Neuronal stem cell (in vitro differentiated cells): Measurements from ENCODE around the gene NRG3.

Source experiments
- DNase-seq: peaks from one replicate; pipeline ENCODE4 v3.0.0-alpha.2; 2013; ENCODE audit warnings: low spot score
- H2AFZ ChIP-seq: one replicate; pipeline ENCODE4 v1.6.1; 2013; ENCODE audit warnings: mild to moderate bottlenecking, low read length, inconsistent platforms
- H2AK5ac ChIP-seq: 2 replicates; pipeline ENCODE4 v1.6.1; 2013; ENCODE audit warnings: low read depth, mild to moderate bottlenecking, inconsistent platforms, low read length, moderate library complexity, mixed read lengths
- H2BK120ac ChIP-seq: 2 replicates; pipeline ENCODE4 v1.6.1; 2013; ENCODE audit warnings: low read depth, mild to moderate bottlenecking, inconsistent platforms, low read length, moderate library complexity, mixed read lengths
- H2BK12ac ChIP-seq: one replicate; pipeline ENCODE4 v1.6.1; 2013; ENCODE audit warnings: low read length, inconsistent platforms
- H2BK15ac ChIP-seq: 2 replicates; pipeline ENCODE4 v1.6.1; 2013; ENCODE audit warnings: mild to moderate bottlenecking, low read length, inconsistent platforms, mixed read lengths
- H2BK5ac ChIP-seq: one replicate; pipeline ENCODE4 v1.6.1; 2013; ENCODE audit warnings: inconsistent platforms, mild to moderate bottlenecking, low read length, moderate library complexity
- H3K14ac ChIP-seq: one replicate; pipeline ENCODE4 v1.6.1; 2013; ENCODE audit warnings: low read length, inconsistent platforms
- H3K18ac ChIP-seq: 2 replicates; pipeline ENCODE4 v1.6.1; 2013; ENCODE audit warnings: low read length, inconsistent platforms
- H3K23ac ChIP-seq: 2 replicates; pipeline ENCODE4 v1.6.1; 2013; ENCODE audit warnings: low read depth, mild to moderate bottlenecking, mixed read lengths, low read length, inconsistent platforms; ENCODE audit not compliant: poor library complexity
- H3K27ac ChIP-seq: replicated peaks from 3 replicates; pipeline ENCODE4 v1.5.1; 2013; ENCODE audit warnings: low read length, inconsistent platforms
- H3K27me3 ChIP-seq, 3 experiments: 2 replicates each; pipeline ENCODE4 v1.6.1; 2013; ENCODE audit warnings: low read length in 3 of 3, mild to moderate bottlenecking in 2 of 3, inconsistent platforms in 1 of 3, low read depth in 1 of 3, mixed read lengths in 1 of 3, moderate library complexity in 1 of 3; ENCODE audit not compliant: control insufficient read depth in 3 of 3, insufficient read depth in 3 of 3
- H3K36me3 ChIP-seq, 2 donors: replicated peaks in 1 of 2; 2 replicates each; pipeline ENCODE4 v1.6.1; 2013; ENCODE audit warnings: low read length in 2 of 2; ENCODE audit not compliant: control insufficient read depth in 2 of 2, insufficient read depth in 2 of 2
- H3K4ac ChIP-seq: 2 replicates; pipeline ENCODE4 v1.6.1; 2013; ENCODE audit warnings: inconsistent platforms, mild to moderate bottlenecking, low read length, moderate library complexity
- H3K4me1 ChIP-seq, 2 donors: 1 replicate in 1 of 2; 2 replicates in 1 of 2; pipeline ENCODE4 v1.6.1; 2013; ENCODE audit warnings: low read length in 2 of 2, low read depth in 1 of 2; ENCODE audit not compliant: control insufficient read depth in 2 of 2, insufficient read depth in 1 of 2
- H3K4me2 ChIP-seq: one replicate; pipeline ENCODE4 v1.6.1; 2013; ENCODE audit warnings: mild to moderate bottlenecking, low read length, inconsistent platforms; ENCODE audit not compliant: insufficient read depth, poor library complexity, severe bottlenecking
- H3K4me3 ChIP-seq, 2 donors: 2 replicates each; pipeline ENCODE4 v1.5.1; 2013; ENCODE audit warnings: low read length in 2 of 2, mild to moderate bottlenecking in 2 of 2, inconsistent platforms in 1 of 2, moderate library complexity in 1 of 2
- H3K79me1 ChIP-seq: one replicate; pipeline ENCODE4 v1.6.1; 2013; ENCODE audit warnings: low read depth, mild to moderate bottlenecking, inconsistent platforms, low read length, moderate library complexity
- H3K9ac ChIP-seq: one replicate; pipeline ENCODE4 v1.6.1; 2013; ENCODE audit warnings: mild to moderate bottlenecking, low read depth, low read length, inconsistent platforms; ENCODE audit not compliant: poor library complexity
- H3K9me3 ChIP-seq, 2 donors: replicated peaks in 1 of 2; 2 replicates each; pipeline versions ENCODE3 to v1.6.1; 2013; ENCODE audit warnings: low read length in 2 of 2, mild to moderate bottlenecking in 2 of 2, inconsistent platforms in 1 of 2, low read depth in 1 of 2, mixed read lengths in 1 of 2, moderate library complexity in 1 of 2; ENCODE audit not compliant: control insufficient read depth in 2 of 2, insufficient read depth in 1 of 2
- H4K8ac ChIP-seq: one replicate; pipeline ENCODE4 v1.6.1; 2013; ENCODE audit warnings: low read depth, mild to moderate bottlenecking, inconsistent platforms, low read length, moderate library complexity
- H4K91ac ChIP-seq: one replicate; pipeline ENCODE4 v1.6.1; 2013; ENCODE audit warnings: low read length, low read depth, mild to moderate bottlenecking, inconsistent platforms; ENCODE audit not compliant: poor library complexity
- WGBS, 2 donors: extraction: QIAGEN DNeasy Blood & Tissue Kit; methylation state at CpG; one replicate each; pipeline ENCODE4 v1.1.7; 2013; ENCODE audit warnings: missing lambda C conversion rate in 2 of 2, mixed read lengths in 1 of 2; ENCODE audit not compliant: insufficient read length in 2 of 2, insufficient replicate concordance in 1 of 2; ENCODE audit errors: extremely low coverage in 2 of 2; 5-methylcytosine and 5-hydroxymethylcytosine counted together

Gene NRG3

DNA sequence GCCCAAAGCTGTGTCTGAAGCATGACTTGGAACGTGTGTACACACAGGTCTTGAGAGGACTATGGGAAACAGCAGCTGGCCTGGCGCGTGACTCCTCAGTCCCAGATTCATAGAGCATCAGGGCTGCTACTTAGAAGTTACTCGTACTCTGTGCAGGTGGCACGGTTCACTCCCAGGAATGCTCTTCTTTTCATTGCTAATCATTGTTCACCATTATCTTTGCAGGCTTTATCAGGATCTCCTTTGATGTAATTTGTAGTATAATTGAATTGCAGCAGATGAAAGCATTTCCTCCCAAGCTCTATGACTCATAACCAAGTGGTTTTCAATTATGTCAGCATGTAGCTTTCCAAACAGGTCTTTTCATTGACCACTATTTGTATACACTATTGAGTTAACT is 938.9 kb downstream of the NRG3 start:
- no CpG with 5 or more reads among the region's 5 CpGs for WGBS, 2 donors
- H3K27me3 ChIP-seq: no peaks in the 10 kb centered on the region
- no peak overlapping the region for H3K9ac ChIP-seq
- peak overlapping the region; percentile 12 for H2AFZ ChIP-seq
- H2BK120ac ChIP-seq: no peak overlapping the region
- H2BK15ac ChIP-seq: no peak overlapping the region
- no peak for DNase-seq
- H3K27ac ChIP-seq: no peak overlapping the region
- H4K8ac ChIP-seq: no peak overlapping the region
- H3K36me3 ChIP-seq: no peaks in the 10 kb centered on the region
- no peak overlapping the region for H2BK5ac ChIP-seq
- H3K79me1 ChIP-seq: no peaks in the 10 kb centered on the region
- H3K23ac ChIP-seq: no peak overlapping the region
- no peak overlapping the region for H3K4me2 ChIP-seq
- no peak overlapping the region for H2BK12ac ChIP-seq
- H3K4me3 ChIP-seq: no peak overlapping the region
- H4K91ac ChIP-seq: no peak overlapping the region
- peaks cover 6 to 10% of the 10 kb centered on the region in 2 donors for H3K4me1 ChIP-seq
- H2AK5ac ChIP-seq: no peak overlapping the region
- peaks cover 4 to 11% of the 10 kb centered on the region in 2 donors for H3K9me3 ChIP-seq
- H3K18ac ChIP-seq: no peak overlapping the region
- H3K4ac ChIP-seq: no peak overlapping the region
- H3K14ac ChIP-seq: no peak overlapping the region

DNA sequence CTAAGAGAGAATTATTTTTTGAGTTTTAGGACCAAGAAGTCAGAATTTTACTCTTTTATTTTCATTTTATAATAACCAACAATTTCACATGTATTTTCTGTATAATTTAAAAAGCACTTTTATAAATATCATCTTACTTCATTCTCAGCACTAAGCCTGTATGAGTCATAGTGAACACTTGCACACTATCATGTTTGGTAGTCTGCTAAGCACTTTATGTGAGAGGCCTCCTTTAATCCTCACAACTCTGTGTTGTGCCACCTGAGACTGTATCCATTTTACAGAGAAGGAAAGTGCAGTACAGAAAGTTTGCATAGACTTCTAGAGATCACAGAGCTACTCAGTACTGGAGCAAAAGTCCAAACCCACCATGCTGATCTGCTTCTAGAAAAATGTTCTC is 939.6 kb downstream of the NRG3 start:
- no peak for DNase-seq
- H2BK12ac ChIP-seq: no peak overlapping the region
- H3K4me1 ChIP-seq: peaks cover 7 to 11% of the 10 kb centered on the region in 2 donors
- H2AFZ ChIP-seq: no peak overlapping the region
- H2BK5ac ChIP-seq: no peak overlapping the region
- H3K4me2 ChIP-seq: no peak overlapping the region
- no peaks in the 10 kb centered on the region for H3K79me1 ChIP-seq
- no peak overlapping the region for H3K18ac ChIP-seq
- H3K23ac ChIP-seq: no peak overlapping the region
- no peak overlapping the region for H2AK5ac ChIP-seq
- peaks cover 4 to 11% of the 10 kb centered on the region in 2 donors for H3K9me3 ChIP-seq
- H3K4me3 ChIP-seq: no peak overlapping the region
- H3K36me3 ChIP-seq: no peaks in the 10 kb centered on the region
- H3K4ac ChIP-seq: no peak overlapping the region
- no peak overlapping the region for H4K8ac ChIP-seq
- H3K14ac ChIP-seq: no peak overlapping the region
- H2BK15ac ChIP-seq: no peak overlapping the region
- H2BK120ac ChIP-seq: no peak overlapping the region
- no peak overlapping the region for H4K91ac ChIP-seq
- H3K27me3 ChIP-seq: no peaks in the 10 kb centered on the region
- no peak overlapping the region for H3K27ac ChIP-seq
- H3K9ac ChIP-seq: no peak overlapping the region

DNA sequence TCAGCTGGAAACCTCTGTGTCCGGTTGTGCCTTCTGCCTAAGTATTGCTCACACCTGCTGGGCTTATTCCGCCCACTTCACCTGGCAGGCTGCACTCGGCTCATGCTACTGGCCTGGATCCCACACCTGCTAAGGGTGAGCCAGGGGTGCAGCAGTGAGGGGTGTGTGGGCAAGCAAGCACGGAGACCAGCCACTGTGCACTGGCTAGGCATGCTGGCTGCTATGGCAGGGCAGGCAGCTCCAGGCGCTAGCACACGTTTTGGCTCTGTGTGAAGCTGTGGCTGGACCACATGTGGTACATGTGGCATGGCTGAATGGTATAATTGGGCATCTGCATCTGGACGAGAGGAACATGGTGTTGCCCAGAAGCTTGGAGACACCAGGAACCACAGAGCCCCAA is 940.7 kb downstream of the NRG3 start:
- peak overlapping the region; percentile 1 for H3K18ac ChIP-seq
- no peak overlapping the region for H4K91ac ChIP-seq
- H3K4ac ChIP-seq: no peak overlapping the region
- H3K4me2 ChIP-seq: no peak overlapping the region
- H3K27ac ChIP-seq: no peak overlapping the region
- no peak overlapping the region for H2AK5ac ChIP-seq
- peaks cover 10 to 16% of the 10 kb centered on the region in 2 donors for H3K4me1 ChIP-seq
- H2AFZ ChIP-seq: no peak overlapping the region
- DNase-seq: no peak
- no peak overlapping the region for H4K8ac ChIP-seq
- H2BK5ac ChIP-seq: no peak overlapping the region
- H3K4me3 ChIP-seq: no peak overlapping the region
- H2BK15ac ChIP-seq: no peak overlapping the region
- no peaks in the 10 kb centered on the region for H3K27me3 ChIP-seq
- H3K36me3 ChIP-seq: no peaks in the 10 kb centered on the region
- no peak overlapping the region for H2BK120ac ChIP-seq
- H3K9ac ChIP-seq: no peak overlapping the region
- no peaks in the 10 kb centered on the region for H3K79me1 ChIP-seq
- H3K9me3 ChIP-seq: peaks cover 4 to 11% of the 10 kb centered on the region in 2 donors
- H2BK12ac ChIP-seq: no peak overlapping the region
- no peak overlapping the region for H3K14ac ChIP-seq
- H3K23ac ChIP-seq: no peak overlapping the region
- no CpG with 5 or more reads among the region's 7 CpGs for WGBS, 2 donors

DNA sequence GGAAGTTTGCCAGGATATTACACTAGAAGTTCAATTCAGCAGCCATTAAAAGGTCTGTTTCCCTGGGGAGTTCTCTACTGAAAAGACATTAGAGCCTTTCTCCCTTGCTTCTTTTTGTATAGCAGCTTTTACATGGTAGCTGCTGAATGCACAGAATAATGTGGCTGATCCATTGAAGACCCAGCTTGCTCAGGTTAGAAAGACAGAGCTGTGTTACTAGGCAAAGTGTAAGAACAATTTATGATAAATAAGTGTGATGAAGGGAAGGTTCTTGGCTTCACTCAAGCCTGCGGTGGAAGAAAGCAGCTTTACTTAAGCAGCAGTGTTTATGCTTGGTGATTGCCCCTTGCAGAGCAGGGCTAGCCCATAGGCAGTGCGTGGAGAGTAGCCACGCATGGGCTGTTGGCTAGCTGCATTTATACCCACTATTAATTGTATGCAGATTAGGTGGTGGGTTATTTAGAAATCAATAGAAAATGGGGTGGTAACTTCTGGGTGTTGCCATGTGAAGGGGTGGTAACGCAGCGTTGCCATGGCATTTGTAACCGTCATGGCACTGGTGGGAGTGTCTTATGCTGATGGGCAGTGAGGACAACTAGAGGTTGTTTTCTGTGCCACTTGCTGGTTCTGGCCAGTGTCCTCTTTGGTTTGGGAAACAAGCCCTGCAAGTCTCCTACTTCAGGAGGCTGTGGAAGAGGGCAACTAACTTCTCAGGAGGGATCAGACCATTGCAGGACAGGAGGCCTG is 942.9 kb downstream of the NRG3 start:
- no peak for DNase-seq
- H3K4me3 ChIP-seq: no peak overlapping the region
- no peak overlapping the region for H2AK5ac ChIP-seq
- H4K8ac ChIP-seq: no peak overlapping the region
- no CpG with 5 or more reads among the region's 6 CpGs for WGBS, 2 donors
- H2BK120ac ChIP-seq: no peak overlapping the region
- peaks cover 4 to 11% of the 10 kb centered on the region in 2 donors for H3K9me3 ChIP-seq
- no peak overlapping the region for H2BK15ac ChIP-seq
- no peak overlapping the region for H2BK5ac ChIP-seq
- H3K27me3 ChIP-seq: no peaks in the 10 kb centered on the region
- no peak overlapping the region for H3K27ac ChIP-seq
- H3K9ac ChIP-seq: no peak overlapping the region
- H2AFZ ChIP-seq: peak overlapping the region; percentile 57
- H3K36me3 ChIP-seq: no peaks in the 10 kb centered on the region
- no peak overlapping the region for H3K4me2 ChIP-seq
- H3K18ac ChIP-seq: peak overlapping the region; percentile 14
- no peaks in the 10 kb centered on the region for H3K79me1 ChIP-seq
- H3K4ac ChIP-seq: no peak overlapping the region
- peaks cover 10 to 16% of the 10 kb centered on the region in 2 donors for H3K4me1 ChIP-seq
- H3K23ac ChIP-seq: no peak overlapping the region
- no peak overlapping the region for H2BK12ac ChIP-seq
- no peak overlapping the region for H3K14ac ChIP-seq
- no peak overlapping the region for H4K91ac ChIP-seq
